Uterus (tissue), 4 donors: Measurements from ENCODE around the gene ERF. TPM values are rescaled to one million over a fixed set of nuclear protein-coding genes. Genes with fewer than 3 reads are reported as not detected.

Experiments used
- DNase-seq, 2 donors: peaks; one replicate each; pipeline ENCODE4 v3.0.0-alpha.2; 2019 to 2020
- H3K27ac ChIP-seq, 2 donors: fragments of 200-600 bp; sonication (generic); 1 replicate in 1 of 2; 2 replicates in 1 of 2; pipeline ENCODE4 v1.5.1; 2016 to 2018
- H3K27me3 ChIP-seq, 2 donors: fragments of 200-600 bp; sonication (generic); one replicate each; pipeline ENCODE4 v1.5.1; 2018 to 2019; ENCODE audit warnings: control low read depth in 1 of 2
- H3K36me3 ChIP-seq, 2 donors: fragments of 200-600 bp; sonication (generic); one replicate each; pipeline ENCODE4 v1.5.1; 2019; ENCODE audit warnings: control low read depth in 1 of 2
- H3K4me1 ChIP-seq, 2 donors: fragments of 200-600 bp; sonication (generic); one replicate each; pipeline ENCODE4 v1.5.1; 2018 to 2019; ENCODE audit warnings: control low read depth in 1 of 2
- H3K4me3 ChIP-seq, 2 donors: fragments of 200-600 bp; sonication (generic); 1 replicate in 1 of 2; 2 replicates in 1 of 2; pipeline ENCODE4 v1.5.1; 2018 to 2019; ENCODE audit warnings: mild to moderate bottlenecking in 1 of 2
- H3K9me3 ChIP-seq, 2 donors: fragments of 200-600 bp; sonication (generic); one replicate each; pipeline ENCODE4 v1.5.1; 2019; ENCODE audit warnings: control low read depth in 1 of 2
- POLR2A ChIP-seq, 2 donors: fragments of 450-650 bp; IDR thresholded peaks; one replicate each; pipeline ENCODE4 v1.6.1; 2016; ENCODE audit warnings: antibody characterized with exemption in 2 of 2, mild to moderate bottlenecking in 1 of 2, moderate library complexity in 1 of 2
- intact Hi-C: fragments of 100-400 bp; cut with DNase I; formaldehyde crosslinking; loops from one replicate; pipeline ENCODE4 v1.15.1; 2023; ENCODE audit warnings: low total_unique reads
- total RNA-seq, 4 donors: library from RNA; depleted of rRNA in 3 of 4; stranded (reverse); fragments of >200 nt in 3 of 4; gene quantifications; one replicate each; pipeline versions ENCODE4 v1.1.0 to v1.2.4, GENCODE V29; 2014 to 2023
- TF ChIP-seq, protein P1 (sequence below), 4 experiments: fragments of 200-600 bp in 2 of 4; fragments of 450-650 bp in 2 of 4; sonication (generic) in 2 of 4; IDR thresholded peaks; one replicate each; pipeline ENCODE4 v1.5.1; 2016 to 2019; ENCODE audit warnings: antibody characterized with exemption in 4 of 4, mild to moderate bottlenecking in 2 of 4, moderate library complexity in 1 of 4
- donor health status: DM: yes; HTN: yes; CAD: no.

ERF gene
- total RNA-seq, 4 donors from 2014 or later = 14.1 to 141 (median 42.9) TPM

DNA sequence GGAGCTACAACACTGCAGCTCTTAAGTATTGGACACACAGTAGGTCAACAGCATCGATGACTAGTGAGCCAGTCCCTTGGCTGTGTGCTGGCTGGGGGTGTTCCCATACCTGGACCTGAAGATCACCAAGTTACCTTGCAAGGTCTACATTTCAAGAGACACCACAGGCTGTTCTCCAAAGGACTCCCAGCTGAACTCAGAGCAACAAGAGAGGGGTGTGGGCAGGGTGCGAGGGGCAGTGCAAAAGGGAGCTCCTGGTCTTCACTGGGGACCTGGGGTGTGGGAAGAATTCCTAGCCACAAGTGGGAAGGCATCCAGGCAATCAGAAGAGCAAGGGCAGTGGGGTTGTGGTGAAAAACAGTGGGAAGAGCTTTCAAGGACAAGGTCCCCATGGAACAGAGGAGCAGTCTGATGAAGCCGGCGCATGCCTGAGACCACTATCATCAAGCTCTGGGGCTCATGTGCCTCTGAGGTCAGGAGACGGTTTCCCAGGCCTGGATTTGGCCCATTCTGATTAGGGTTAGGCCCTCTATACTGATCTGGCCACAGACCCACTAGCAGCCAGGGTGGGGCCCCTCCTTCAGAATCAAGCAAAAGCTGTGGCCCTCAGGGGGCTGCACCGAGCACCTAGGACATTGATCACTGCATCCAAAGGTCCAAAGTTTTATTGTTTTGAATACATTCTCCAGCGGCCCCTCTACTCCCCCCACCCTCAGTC lies 7.8 kb downstream of the ERF start:
- H3K4me1 ChIP-seq = peaks cover 9 to 20% of the 10 kb centered on the region in 2 donors

DNA sequence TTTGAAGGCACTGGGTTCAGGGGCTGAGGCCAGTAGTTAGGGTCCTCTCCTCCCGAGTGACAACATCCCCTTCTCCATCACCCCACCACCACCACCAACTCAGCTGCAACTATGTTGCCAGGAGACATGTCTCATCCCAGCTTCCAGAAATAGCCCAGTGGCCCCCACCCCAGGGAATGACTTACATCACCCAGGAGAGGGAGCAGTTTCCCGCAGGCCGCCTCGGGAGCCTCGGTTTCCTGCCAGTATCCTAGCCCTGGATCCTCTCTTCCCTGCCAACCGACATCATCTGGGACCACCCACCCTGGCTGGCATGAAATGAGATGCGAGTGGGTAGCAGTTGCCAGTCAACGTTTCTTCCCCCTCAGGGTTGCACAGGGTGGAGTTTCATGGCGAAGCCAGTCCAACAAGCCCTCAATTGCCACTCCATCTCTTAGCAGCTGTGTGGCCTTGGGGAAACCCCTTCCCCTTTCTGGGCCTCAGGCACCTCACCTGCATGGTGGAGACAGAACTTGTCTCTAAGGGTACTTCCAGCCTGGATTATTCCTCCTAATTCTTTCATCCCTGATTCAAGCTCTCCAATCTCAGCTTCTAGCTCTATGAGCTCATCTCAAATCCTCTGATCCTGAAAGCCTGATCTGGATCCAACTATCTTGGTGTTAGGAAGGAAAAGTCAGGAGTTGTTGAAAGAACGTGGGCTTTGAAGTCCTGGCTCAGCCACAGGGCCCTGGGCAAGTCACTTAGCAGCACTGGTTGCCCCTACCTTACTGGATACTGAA lies 8.6 kb downstream of the ERF start:
- peak overlapping the region; percentile 74 to 95 for H3K27ac ChIP-seq
- intact Hi-C loops = loop anchor here (5.0 kb wide), 1 partner anchor 46 kb away; no protein-coding TSS in a partner anchor
- DNase-seq = peak; percentile 82 to 85
- H3K9me3 ChIP-seq = no peaks in the 10 kb centered on the region
- no peak for TF ChIP-seq POLR2A (IDR thresholded peaks at IDR 0.05)
- TF ChIP-seq, protein P1, sequence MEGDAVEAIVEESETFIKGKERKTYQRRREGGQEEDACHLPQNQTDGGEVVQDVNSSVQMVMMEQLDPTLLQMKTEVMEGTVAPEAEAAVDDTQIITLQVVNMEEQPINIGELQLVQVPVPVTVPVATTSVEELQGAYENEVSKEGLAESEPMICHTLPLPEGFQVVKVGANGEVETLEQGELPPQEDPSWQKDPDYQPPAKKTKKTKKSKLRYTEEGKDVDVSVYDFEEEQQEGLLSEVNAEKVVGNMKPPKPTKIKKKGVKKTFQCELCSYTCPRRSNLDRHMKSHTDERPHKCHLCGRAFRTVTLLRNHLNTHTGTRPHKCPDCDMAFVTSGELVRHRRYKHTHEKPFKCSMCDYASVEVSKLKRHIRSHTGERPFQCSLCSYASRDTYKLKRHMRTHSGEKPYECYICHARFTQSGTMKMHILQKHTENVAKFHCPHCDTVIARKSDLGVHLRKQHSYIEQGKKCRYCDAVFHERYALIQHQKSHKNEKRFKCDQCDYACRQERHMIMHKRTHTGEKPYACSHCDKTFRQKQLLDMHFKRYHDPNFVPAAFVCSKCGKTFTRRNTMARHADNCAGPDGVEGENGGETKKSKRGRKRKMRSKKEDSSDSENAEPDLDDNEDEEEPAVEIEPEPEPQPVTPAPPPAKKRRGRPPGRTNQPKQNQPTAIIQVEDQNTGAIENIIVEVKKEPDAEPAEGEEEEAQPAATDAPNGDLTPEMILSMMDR (IDR thresholded peaks at IDR 0.05) = peak; percentile 72 to 85 (median 80)
- H3K27me3 ChIP-seq = no peaks in the 10 kb centered on the region
- no peaks in the 10 kb centered on the region for H3K36me3 ChIP-seq
- H3K4me1 ChIP-seq = peaks cover 4 to 20% of the 10 kb centered on the region in 2 donors
- no peak overlapping the region for H3K4me3 ChIP-seq

More for the DNA sequence above, 7.8 kb downstream of the ERF start:
- TF ChIP-seq POLR2A (IDR thresholded peaks at IDR 0.05) = no peak
- TF ChIP-seq, protein P1 (IDR thresholded peaks at IDR 0.05) = no peak
- no peaks in the 10 kb centered on the region for H3K27me3 ChIP-seq
- peak overlapping the region; percentile 74 to 95 for H3K27ac ChIP-seq
- peak in 1 of 2 donors; percentile 31 for DNase-seq
- no peak overlapping the region for H3K4me3 ChIP-seq
- H3K9me3 ChIP-seq = no peaks in the 10 kb centered on the region
- no peaks in the 10 kb centered on the region for H3K36me3 ChIP-seq
- intact Hi-C loops = loop anchor here (5.0 kb wide), 1 partner anchor 45 kb away; no protein-coding TSS in a partner anchor

DNA sequence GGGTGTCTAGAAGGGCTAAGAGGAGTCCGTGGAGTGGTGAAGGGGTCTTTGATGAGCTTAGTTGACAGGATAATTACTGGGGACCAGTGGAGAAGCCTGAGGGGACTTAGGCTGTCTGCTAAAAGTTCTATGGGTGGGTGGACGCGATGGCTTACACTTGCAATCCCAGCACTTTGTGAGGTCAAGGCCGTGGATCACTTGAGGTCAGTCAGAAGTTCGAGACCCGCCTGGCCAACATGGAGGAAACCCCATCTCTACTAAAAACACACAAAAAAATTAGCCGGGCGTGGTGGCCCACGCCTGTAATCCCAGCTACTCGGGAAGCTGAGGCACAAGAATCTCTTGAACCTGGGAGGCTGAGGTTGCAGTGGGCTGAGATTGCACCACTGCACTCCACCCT lies 9.7 kb downstream of the ERF start:
- no peaks in the 10 kb centered on the region for H3K27me3 ChIP-seq
- peak overlapping the region; percentile 88 to 95 for H3K27ac ChIP-seq
- peaks cover 4 to 20% of the 10 kb centered on the region in 2 donors for H3K4me1 ChIP-seq
- intact Hi-C loops = loop anchor here (5.0 kb wide), 1 partner anchor 47 kb away; no protein-coding TSS in a partner anchor
- TF ChIP-seq, protein P1 (IDR thresholded peaks at IDR 0.05) = no peak
- TF ChIP-seq POLR2A (IDR thresholded peaks at IDR 0.05) = no peak
- no peak overlapping the region for H3K4me3 ChIP-seq
- peak; percentile 29 to 45 for DNase-seq
- no peaks in the 10 kb centered on the region for H3K36me3 ChIP-seq
- H3K9me3 ChIP-seq = no peaks in the 10 kb centered on the region

DNA sequence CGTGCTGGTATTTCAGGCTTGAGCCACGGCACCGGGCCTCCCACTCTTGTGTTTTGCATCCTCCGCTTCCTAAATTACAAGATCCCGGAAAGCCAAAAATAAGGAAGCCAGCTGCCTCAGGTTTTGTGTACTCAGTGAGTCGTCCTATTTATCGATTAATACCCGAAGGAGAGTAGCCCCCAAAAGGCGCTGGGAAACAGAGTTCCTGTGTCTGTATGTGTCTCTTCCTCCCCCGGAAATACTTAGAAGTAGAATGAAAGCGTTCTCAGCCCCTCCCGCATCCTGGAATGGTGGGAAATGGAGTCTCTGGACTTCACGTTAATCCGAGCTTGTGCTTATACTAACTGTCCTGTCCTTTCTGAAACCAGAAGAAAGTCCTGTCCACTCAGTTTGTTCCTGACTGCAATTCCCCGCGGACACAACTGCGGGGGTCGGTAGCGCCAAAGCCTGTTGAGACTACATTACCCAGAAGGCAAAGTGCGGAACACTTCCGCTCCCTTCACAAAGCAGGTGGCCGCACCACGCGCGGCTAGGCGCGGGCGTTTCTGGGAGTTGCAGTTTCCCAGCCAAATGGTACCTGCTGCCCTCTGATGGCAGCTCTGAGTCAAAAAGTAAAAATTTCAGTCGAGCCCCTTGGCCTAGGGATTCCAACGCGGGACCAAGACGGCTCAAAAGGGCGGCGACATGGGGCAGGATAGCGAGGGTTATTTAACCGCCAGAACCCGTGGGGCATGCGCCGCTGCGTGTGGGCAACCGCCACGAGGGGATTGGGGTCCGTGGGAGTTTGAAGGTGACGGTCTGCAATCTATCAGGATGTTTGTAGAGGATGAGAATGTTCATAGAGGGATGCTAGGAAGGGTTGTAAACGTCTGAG lies 10.3 kb downstream of the ERF start:
- peak; percentile 91 for DNase-seq
- Histone ChIP-seq H3K27me3 (no peaks in the 10 kb centered on the region), H3K4me3 (peak overlapping the region; percentile 58 to 81), H3K9me3 (no peaks in the 10 kb centered on the region), H3K36me3 (no peaks in the 10 kb centered on the region), H3K4me1 (peaks cover 4 to 17% of the 10 kb centered on the region in 2 donors), H3K27ac (peak overlapping the region; percentile 88 to 95)
- peak in 1 of 2 donors; percentile 41 for TF ChIP-seq POLR2A (IDR thresholded peaks at IDR 0.05)
- TF ChIP-seq, protein P1 (IDR thresholded peaks at IDR 0.05) = peak; percentile 69 to 84 (median 78)
- intact Hi-C loops = loop anchor here (5.0 kb wide), 1 partner anchor 48 kb away; no protein-coding TSS in a partner anchor
